ENCODE results near the gene PI4K2B.
"Not testable (repeated sequence)": the region's sequence is repeated elsewhere in the genome, so short reads cannot be mapped to it uniquely, and the experiment has no call there.

The PI4K2B gene

GRCh38 chr4:25242195-25242594 lies 8.4 kb downstream of the PI4K2B start:
- DNase-seq (ENCODE audit: low spot score) = not testable (repeated sequence)

DNA sequence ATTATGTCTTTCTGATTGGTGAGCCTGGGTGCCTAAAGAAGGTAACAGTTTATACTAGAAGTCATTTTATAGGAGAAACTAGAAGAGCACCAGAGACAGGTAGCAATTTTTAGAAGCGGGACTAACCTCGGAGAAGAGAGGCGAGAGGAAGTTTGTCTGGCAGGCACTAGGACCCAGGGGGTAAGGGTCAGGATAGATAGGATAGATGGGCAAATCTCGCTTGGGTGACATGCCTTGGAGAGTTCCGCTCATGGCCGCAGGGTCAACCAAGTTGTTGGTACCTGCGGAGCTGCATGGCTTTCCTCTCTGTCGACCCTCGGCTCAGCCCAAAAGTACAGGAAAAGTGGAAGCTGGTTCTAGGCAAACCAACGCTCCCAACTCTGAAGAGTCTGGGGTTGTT lies 11.3 kb downstream of the PI4K2B start:
- DNase-seq (ENCODE audit: low spot score) = no peak

DNA sequence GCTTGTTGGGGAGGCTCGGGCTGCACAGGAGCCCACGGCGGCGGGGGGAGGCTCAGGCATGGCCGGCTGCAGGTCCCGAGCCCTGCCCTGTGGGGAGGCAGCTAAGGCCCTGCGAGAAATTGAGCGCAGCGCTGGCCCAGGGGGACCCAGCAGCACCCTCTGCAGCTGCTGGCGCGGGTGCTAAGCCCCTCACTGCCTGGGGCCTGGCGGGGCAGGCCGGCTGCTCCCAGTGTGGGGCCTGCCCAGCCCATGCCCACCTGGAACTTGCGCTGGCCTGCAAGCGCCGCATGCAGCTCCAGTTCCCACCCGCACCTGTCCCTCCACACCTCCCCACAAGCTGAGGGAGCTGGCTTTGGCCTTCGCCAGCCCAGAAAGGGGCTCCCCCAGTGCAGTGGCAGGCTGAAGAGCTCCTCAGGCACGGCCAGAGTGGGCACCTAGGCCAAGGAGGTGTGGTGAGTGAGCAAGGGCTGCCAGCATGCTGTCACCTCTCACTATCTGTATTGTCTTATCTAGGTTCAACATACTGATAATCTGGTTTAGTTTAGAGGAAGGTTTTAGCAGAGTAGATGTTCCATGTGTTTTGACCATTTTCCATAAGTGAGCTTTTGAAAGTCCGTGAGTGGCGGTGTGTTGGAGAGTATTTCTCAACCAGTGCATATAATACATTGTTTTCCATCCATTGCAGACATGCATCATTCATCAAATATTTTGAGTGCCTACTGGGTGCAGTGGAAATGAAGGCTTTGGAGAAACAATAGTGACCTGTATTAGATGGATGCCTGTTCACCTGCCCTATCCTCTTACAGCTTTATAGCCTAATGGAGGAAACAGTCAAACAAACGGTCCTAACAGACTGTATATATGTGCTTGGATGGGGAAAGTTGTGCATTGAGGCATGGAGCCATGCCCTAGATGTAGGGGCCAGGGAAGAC lies 13.1 kb downstream of the PI4K2B start:
- DNase-seq (ENCODE audit: low spot score) = no peak

DNA sequence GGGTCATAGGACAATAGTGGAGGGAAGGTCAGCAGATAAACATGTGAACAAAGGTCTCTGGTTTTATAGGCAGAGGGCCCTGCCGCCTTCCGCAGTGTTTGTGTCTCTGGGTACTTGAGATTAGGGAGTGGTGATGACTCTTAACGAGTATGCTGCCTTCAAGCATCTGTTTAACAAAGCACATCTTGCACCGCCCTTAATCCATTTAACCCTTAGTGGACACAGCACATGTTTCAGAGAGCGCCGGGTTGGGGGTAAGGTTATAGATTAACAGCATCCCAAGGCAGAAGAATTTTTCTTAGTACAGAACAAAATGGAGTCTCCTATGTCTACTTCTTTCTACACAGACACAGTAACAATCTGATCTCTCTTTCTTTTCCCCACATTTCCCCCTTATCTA lies 15.0 kb downstream of the PI4K2B start:
- DNase-seq (ENCODE audit: low spot score) = not testable (repeated sequence)

DNA sequence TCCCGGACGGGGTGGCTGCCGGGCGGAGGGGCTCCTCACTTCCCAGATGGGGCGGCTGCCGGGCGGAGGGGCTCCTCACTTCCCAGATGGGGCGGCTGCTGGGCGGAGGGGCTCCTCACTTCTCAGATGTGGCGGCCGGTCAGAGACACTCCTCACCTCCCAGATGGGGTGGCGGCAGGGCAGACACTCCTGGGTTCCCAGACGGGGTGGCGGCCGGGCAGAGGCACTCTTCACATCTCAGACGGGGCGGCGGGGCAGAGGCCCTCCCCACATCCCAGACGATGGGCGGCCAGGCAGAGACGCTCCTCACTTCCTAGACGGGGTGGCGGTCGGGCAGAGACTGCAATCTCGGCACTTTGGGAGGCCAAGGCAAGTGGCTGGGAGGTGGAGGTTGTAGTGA lies 15.7 kb downstream of the PI4K2B start:
- DNase-seq (ENCODE audit: low spot score) = not testable (repeated sequence)

GRCh38 chr4:25252230-25253070 lies 18.6 kb downstream of the PI4K2B start:
- no peak for DNase-seq (ENCODE audit: low spot score)

- no peak for DNase-seq (ENCODE audit: low spot score)
Observed at GRCh38 chr4:25253071-25253445, 19.2 kb downstream of the PI4K2B start.

- DNase-seq (ENCODE audit: low spot score) = not testable (repeated sequence)
Observed at GRCh38 chr4:25253786-25254185, 20.0 kb downstream of the PI4K2B start.

- no peak for DNase-seq (ENCODE audit: low spot score)
Observed at GRCh38 chr4:25258980-25259578, 25.2 kb downstream of the PI4K2B start.

- no peak for DNase-seq (ENCODE audit: low spot score)
Observed at GRCh38 chr4:25271866-25272265, 38.0 kb downstream of the PI4K2B start.

DNA sequence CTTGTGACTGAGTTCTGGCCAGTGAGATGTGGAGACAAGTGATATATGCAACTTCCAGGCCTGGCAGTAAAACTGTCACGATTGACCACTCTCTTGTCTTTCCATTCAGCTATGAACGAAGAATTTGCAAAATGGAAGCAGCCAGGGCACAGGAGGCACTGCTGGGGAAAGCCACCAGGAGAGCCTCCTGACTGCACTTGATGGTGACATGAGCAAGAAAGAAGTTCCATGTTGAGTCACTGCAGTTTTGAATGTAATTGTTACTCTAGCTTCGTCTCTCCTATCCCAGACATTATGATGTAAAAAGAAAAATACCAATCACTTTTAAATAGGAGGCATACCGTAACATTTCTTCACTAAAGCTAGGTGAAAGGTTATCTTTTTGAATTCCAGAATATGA lies 46.4 kb downstream of the PI4K2B start:
- no peak for DNase-seq (ENCODE audit: low spot score)

GRCh38 chr4:25283948-25284347 lies 50.1 kb downstream of the PI4K2B start:
- DNase-seq (ENCODE audit: low spot score) = no peak

DNA sequence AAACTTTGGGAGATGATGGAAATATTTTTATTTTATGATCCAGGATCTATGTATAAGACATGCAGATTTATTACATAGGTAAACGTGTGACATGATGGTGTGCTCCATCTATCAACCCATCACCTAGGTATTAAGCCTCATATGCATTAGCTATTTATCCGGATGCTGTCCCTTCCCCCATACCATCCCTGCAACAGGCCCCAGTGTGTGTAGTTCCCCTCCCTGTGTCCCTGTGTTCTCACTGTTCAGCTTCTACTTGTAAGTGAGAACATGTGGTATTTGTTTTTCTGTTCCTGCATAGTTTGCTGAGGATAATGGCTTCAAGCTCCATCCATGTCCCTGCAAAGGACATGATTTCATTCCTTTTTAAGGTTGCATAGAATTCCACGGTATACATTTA lies 50.6 kb downstream of the PI4K2B start:
- no peak for DNase-seq (ENCODE audit: low spot score)

- peak; percentile 8 for DNase-seq (ENCODE audit: low spot score)
Observed at GRCh38 chr4:25290490-25291067, 56.7 kb downstream of the PI4K2B start.

GRCh38 chr4:25291158-25291733 lies 57.4 kb downstream of the PI4K2B start:
- no peak for DNase-seq (ENCODE audit: low spot score)

GRCh38 chr4:25297528-25298242 lies 63.9 kb downstream of the PI4K2B start:
- no peak for DNase-seq (ENCODE audit: low spot score)

DNA sequence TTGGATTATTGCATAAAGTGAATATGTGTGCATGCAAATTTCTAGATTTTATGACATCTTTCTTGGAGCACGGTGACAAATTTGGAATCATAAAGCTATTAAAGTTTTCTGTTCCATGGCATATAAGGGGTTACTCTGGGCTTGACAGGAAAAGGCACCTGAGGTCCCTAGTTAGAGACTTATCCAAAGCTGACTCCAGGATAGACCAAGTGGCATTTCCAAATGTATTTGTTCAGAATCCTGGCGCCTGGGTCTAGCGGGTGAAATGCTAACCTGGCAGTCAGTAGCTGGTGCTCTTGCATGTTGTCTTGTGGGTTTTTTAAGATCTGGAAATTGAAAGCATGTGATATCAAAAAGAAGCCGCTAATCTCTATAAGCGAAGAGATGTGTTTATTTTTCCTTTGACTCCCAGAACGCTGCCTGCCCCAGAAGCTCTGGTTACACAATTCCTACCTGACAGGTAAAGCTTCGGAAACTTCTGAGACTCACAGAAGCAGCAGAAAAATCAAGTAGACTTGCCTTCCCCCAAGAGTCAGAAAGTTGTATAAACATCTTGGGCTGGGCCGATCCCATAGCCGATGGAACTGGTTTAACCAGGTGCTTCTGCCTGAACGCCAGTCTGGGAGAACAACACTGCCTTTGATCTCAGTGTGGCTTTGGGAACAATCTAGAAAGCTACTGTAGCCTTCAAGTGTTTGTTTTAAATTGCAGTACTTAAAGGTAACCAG lies 65.8 kb downstream of the PI4K2B start:
- peak; percentile 63 for DNase-seq (ENCODE audit: low spot score)

GRCh38 chr4:25301471-25301870 lies 67.6 kb downstream of the PI4K2B start:
- no peak for DNase-seq (ENCODE audit: low spot score)

GRCh38 chr4:25302626-25303025 lies 68.8 kb downstream of the PI4K2B start:
- DNase-seq (ENCODE audit: low spot score) = no peak

- DNase-seq (ENCODE audit: low spot score) = no peak
Observed at GRCh38 chr4:25303578-25303977, 69.7 kb downstream of the PI4K2B start.
